GM21381 (cell line): Measurements from ENCODE around the gene CCIN.
"Not testable (repeated sequence)": the region's sequence is repeated elsewhere in the genome, so short reads cannot be mapped to it uniquely, and the experiment has no call there.

Experiments
- ATAC-seq: cut with Tn5 transposase; IDR thresholded peaks from one replicate; pipeline ENCODE4 v1.9.1; 2021; ENCODE audit warnings: mild to moderate bottlenecking, moderate library complexity; ENCODE audit not compliant: unreplicated experiment

Gene CCIN

GRCh38 chr9:36158122-36158521 lies 11.1 kb upstream of the CCIN start:
- no peak for ATAC-seq

GRCh38 chr9:36158917-36159316 lies 10.3 kb upstream of the CCIN start:
- ATAC-seq = no peak

- not testable (repeated sequence) for ATAC-seq
Observed at GRCh38 chr9:36159509-36159908, 9.7 kb upstream of the CCIN start.

GRCh38 chr9:36160126-36160525 lies 9.1 kb upstream of the CCIN start:
- ATAC-seq = not testable (repeated sequence)

GRCh38 chr9:36161187-36161586 lies 8.0 kb upstream of the CCIN start:
- no peak for ATAC-seq

- no peak for ATAC-seq
Observed at GRCh38 chr9:36162211-36162738, 6.9 kb upstream of the CCIN start.

GRCh38 chr9:36163049-36163785 lies 6.0 kb upstream of the CCIN start:
- no peak for ATAC-seq

GRCh38 chr9:36163786-36164170 lies 5.4 kb upstream of the CCIN start:
- no peak for ATAC-seq

GRCh38 chr9:36164372-36164771 lies 4.8 kb upstream of the CCIN start:
- ATAC-seq = no peak

- no peak for ATAC-seq
Observed at GRCh38 chr9:36164989-36165388, 4.2 kb upstream of the CCIN start.

- ATAC-seq = no peak
Observed at GRCh38 chr9:36165826-36166167, 3.4 kb upstream of the CCIN start.

- ATAC-seq = peak; percentile 83
Observed at GRCh38 chr9:36166168-36166927, 2.8 kb upstream of the CCIN start.

GRCh38 chr9:36169708-36170107 lies 520 bp downstream of the CCIN start:
- no peak for ATAC-seq

- ATAC-seq = no peak
Observed at GRCh38 chr9:36170531-36170930, 1.3 kb downstream of the CCIN start.

GRCh38 chr9:36173861-36174260 lies 4.7 kb downstream of the CCIN start:
- ATAC-seq = no peak

GRCh38 chr9:36174271-36174670 lies 5.1 kb downstream of the CCIN start:
- ATAC-seq = no peak

- no peak for ATAC-seq
Observed at GRCh38 chr9:36174731-36175130, 5.5 kb downstream of the CCIN start.

GRCh38 chr9:36175209-36175608 lies 6.0 kb downstream of the CCIN start:
- not testable (repeated sequence) for ATAC-seq

GRCh38 chr9:36176496-36176895 lies 7.3 kb downstream of the CCIN start:
- ATAC-seq = not testable (repeated sequence)

GRCh38 chr9:36177571-36177970 lies 8.4 kb downstream of the CCIN start:
- ATAC-seq = no peak

GRCh38 chr9:36180243-36180642 lies 11.1 kb downstream of the CCIN start:
- not testable (repeated sequence) for ATAC-seq

GRCh38 chr9:36187414-36187813 lies 18.2 kb downstream of the CCIN start:
- no peak for ATAC-seq
